ENCODE data around the gene FRMD8. TPM values are rescaled to one million over a fixed set of nuclear protein-coding genes. Genes with fewer than 3 reads are reported as not detected.
"Not testable (repeated sequence)": the region's sequence is repeated elsewhere in the genome, so short reads cannot be mapped to it uniquely, and the experiment has no call there.

Gene FRMD8
- total RNA-seq, 1 donor from 2014 or later, result 99.3 TPM

DNA sequence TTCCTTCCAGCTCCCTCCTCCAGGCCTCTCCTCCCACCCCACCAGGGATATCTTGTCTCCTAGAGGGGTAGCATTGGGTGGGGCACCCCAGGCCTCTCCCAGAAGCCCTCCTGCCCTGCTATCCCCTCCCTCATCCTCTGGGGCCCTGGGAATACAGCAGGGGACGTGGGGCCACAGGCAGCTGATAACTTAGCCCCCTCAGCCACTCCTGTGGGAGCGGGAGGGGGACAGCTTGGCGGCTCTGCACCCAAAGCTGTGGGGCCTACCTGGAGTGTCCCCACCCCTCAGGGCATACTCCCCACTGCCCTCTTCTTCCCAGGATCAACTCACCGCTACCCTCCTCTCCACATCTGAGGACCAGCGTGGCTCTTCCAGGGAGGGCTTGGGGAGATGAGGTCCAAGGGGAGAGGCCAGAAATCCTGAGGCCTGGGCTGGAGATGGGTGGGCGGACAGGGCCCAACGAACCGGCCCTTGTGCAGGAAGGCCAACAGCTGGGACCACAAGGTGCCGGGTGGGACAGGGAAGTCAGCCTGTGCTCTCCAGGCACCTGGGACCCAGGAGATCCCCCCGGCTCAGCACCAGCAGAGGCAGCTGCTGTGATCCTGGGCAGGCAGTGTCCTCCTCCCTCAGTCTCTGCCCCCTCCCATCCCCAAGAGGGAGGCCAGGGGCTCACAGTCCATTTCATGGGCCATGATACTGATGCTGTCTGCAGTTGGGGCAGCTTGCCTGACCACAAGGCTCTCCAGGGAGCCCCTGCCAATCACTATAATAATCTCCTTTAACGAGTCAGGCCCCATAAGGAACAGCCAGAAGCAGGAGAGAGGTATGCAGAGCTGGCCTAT is 59.4 kb downstream of the FRMD8 start:
- H3K4me1 ChIP-seq, result peaks cover 11 to 26% of the 10 kb centered on the region in 2 donors
- peaks cover 31 to 49% of the 10 kb centered on the region in 2 donors for H3K36me3 ChIP-seq
- DNase-seq (ENCODE audit: low spot score in 2 of 2), result peak in 1 of 2 donors; percentile 75
- no peak overlapping the region for H3K4me3 ChIP-seq
- no peaks in the 10 kb centered on the region for H3K9me3 ChIP-seq
- TF ChIP-seq, protein P1, sequence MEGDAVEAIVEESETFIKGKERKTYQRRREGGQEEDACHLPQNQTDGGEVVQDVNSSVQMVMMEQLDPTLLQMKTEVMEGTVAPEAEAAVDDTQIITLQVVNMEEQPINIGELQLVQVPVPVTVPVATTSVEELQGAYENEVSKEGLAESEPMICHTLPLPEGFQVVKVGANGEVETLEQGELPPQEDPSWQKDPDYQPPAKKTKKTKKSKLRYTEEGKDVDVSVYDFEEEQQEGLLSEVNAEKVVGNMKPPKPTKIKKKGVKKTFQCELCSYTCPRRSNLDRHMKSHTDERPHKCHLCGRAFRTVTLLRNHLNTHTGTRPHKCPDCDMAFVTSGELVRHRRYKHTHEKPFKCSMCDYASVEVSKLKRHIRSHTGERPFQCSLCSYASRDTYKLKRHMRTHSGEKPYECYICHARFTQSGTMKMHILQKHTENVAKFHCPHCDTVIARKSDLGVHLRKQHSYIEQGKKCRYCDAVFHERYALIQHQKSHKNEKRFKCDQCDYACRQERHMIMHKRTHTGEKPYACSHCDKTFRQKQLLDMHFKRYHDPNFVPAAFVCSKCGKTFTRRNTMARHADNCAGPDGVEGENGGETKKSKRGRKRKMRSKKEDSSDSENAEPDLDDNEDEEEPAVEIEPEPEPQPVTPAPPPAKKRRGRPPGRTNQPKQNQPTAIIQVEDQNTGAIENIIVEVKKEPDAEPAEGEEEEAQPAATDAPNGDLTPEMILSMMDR (IDR thresholded peaks at IDR 0.05), result no peak
- intact Hi-C loops (cut with DNase I), result no loop called here
- peak overlapping the region; percentile 68 to 75 for H3K27ac ChIP-seq
- no peaks in the 10 kb centered on the region for H3K27me3 ChIP-seq

DNA sequence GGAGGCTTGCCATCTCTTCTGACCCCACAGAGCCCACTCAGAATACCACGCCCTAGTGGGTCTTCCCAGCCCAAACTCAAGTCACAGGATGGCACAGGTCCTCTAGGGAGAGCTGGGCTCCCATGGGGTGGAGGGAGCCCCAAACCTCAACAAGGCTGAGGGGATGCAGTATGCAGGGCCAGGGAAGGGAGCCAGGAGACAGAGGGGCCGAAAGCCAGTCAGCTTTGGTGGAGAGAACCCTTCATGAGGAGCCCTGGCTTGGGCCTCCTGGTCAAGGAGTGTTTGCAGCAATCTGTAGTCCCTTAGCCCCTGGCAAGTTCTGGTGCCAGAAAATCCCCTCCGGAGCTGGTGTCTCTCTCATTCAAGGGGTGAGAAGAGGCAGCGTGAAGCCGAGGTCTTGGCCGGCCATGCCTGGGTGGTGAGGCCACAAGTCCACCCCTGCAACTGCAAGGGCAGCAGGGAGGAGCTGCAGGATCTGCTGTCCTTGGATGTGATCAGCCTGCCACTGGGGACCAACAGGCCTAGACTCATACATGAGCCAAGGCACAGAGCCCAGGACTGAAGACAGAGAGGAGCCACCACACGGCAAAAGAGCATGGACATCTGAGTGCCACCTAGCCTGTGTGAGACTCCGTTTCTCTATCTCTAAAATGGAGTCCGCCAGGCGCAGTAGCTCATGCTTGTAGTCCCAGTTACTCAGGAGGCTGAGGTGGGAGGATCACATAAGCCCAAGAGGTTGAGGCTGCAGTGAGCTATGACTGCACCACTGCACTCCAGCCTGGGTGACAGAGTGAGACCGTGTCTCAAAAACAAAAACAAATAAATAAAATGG is 60.2 kb downstream of the FRMD8 start:
- intact Hi-C loops (cut with DNase I), result no loop called here
- peak overlapping the region; percentile 68 to 75 for H3K27ac ChIP-seq
- peaks cover 31 to 49% of the 10 kb centered on the region in 2 donors for H3K36me3 ChIP-seq
- TF ChIP-seq, protein P1 (IDR thresholded peaks at IDR 0.05), result no peak
- peak in 1 of 2 donors; percentile 76 for DNase-seq (ENCODE audit: low spot score in 2 of 2)
- H3K4me1 ChIP-seq, result peaks cover 11 to 26% of the 10 kb centered on the region in 2 donors
- no peak overlapping the region for H3K4me3 ChIP-seq
- H3K9me3 ChIP-seq, result no peaks in the 10 kb centered on the region
- no peaks in the 10 kb centered on the region for H3K27me3 ChIP-seq

DNA sequence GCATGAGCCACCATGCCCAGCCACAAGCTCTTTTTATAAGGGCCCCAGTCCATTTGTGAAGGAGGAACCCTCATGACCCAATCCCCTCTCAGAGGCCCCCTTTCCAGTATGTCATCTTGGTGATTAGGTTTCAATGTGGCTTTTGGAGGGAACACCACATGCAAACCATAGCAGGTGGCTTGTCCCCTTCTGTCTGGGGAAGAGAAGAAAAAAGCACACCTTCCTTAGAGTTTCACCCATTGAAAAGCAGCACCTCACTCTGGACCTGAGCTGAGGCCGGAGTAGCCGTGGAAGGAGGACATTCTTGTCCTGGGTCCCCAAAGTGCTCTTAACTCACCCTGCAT is 61.6 kb downstream of the FRMD8 start:
- Histone ChIP-seq H3K4me3 (no peak overlapping the region), H3K4me1 (peaks cover 9 to 14% of the 10 kb centered on the region in 2 donors), H3K27ac (peak overlapping the region; percentile 53 to 70), H3K9me3 (no peaks in the 10 kb centered on the region), H3K36me3 (peaks cover 28 to 38% of the 10 kb centered on the region in 2 donors), H3K27me3 (no peaks in the 10 kb centered on the region)
- TF ChIP-seq, protein P1 (IDR thresholded peaks at IDR 0.05), result no peak
- DNase-seq (ENCODE audit: low spot score in 2 of 2), result no peak
- intact Hi-C loops (cut with DNase I), result no loop called here

DNA sequence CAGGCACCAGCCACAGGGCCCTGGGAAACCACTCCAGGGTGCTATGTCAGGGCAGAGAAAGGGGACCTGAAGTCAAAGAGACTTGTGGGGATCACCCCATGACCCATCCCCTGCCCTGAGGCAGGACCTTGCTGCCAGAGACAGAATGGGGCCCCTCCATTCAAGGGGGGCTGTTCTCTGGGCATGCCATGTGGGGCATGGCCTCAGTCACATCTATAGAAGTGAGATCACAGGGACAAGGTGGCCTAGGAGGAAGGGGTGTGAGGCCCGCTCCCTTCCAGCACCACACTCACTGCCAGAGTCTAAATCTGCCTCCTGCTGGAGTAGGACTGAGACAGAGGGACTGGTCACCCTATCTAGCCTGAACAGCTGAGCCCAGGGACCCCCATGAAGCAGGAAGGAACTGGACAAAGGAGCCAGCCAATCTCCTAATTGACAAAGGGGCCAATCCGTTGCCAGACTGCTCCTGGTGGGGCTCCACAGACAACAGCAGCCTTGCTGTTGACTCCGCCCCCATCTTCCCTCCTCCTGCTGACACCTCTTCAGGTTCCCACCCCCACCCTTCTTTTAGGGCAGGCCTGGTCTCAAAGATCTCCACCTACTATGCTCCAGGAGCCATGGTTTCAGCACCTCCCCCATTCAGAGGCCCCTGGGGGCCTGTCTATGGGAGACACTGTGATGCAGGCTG is 62.1 kb downstream of the FRMD8 start:
- peak overlapping the region; percentile 53 to 70 for H3K27ac ChIP-seq
- intact Hi-C loops (cut with DNase I), result no loop called here

DNA sequence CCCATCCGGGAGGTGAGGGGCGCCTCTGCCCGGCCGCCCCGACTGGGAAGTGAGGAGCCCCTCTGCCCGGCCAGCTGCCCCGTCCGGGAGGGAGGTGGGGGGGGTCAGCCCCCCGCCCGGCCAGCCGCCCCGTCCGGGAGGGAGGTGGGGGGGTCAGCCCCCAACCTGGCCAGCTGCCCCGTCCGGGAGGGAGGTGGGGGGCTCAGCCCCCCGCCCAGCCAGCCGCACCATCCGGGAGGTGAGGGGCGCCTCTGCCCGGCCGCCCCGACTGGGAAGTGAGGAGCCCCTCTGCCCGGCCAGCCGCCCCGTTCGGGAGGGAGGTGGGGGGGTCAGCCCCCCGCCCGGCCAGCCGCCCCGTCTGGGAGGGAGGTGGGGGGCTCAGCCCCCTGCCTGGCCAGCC is 64.9 kb downstream of the FRMD8 start:
- H3K9me3 ChIP-seq; intact Hi-C loops (cut with DNase I); H3K27me3 ChIP-seq; H3K27ac ChIP-seq; H3K36me3 ChIP-seq; H3K4me3 ChIP-seq: not testable (repeated sequence)
- H3K4me1 ChIP-seq, result peaks cover 9 to 22% of the 10 kb centered on the region in 2 donors
- peak in 1 of 2 donors; percentile 25 for DNase-seq (ENCODE audit: low spot score in 2 of 2)

More for the DNA sequence above, 62.1 kb downstream of the FRMD8 start:
- Histone ChIP-seq H3K36me3 (peaks cover 22 to 33% of the 10 kb centered on the region in 2 donors), H3K4me1 (peaks cover 4 to 11% of the 10 kb centered on the region in 2 donors), H3K9me3 (no peaks in the 10 kb centered on the region), H3K4me3 (no peak overlapping the region), H3K27me3 (no peaks in the 10 kb centered on the region)
- peak in 1 of 2 donors; percentile 72 for DNase-seq (ENCODE audit: low spot score in 2 of 2)
- TF ChIP-seq, protein P1 (IDR thresholded peaks at IDR 0.05), result no peak

GRCh38 chr11:65452259-65452658 is 65.8 kb downstream of the FRMD8 start:
- peaks cover 9 to 19% of the 10 kb centered on the region in 2 donors for H3K4me1 ChIP-seq
- H3K9me3 ChIP-seq; DNase-seq (ENCODE audit: low spot score in 2 of 2); H3K36me3 ChIP-seq; H3K4me3 ChIP-seq; intact Hi-C loops (cut with DNase I); H3K27me3 ChIP-seq: not testable (repeated sequence)
- peak overlapping the region; percentile 59 to 94 for H3K27ac ChIP-seq
